WI38 (cell line): ENCODE measurements around the gene NLRP1.
A peak's percentile ranks its signal among the peaks of the same experiment; 100 is the strongest.

Source experiments
- H3K4me3 ChIP-seq: 2 replicates; pipeline ENCODE4 v1.5.1; 2011; ENCODE audit warnings: low read depth, mild to moderate bottlenecking, control low read depth, low read length
- CTCF ChIP-seq: IDR thresholded peaks from 2 replicates; pipeline ENCODE4 v1.5.1; 2012; ENCODE audit warnings: low read depth, mild to moderate bottlenecking, control low read depth, low read length

The NLRP1 gene

GRCh38 chr17:5502552-5502951 is 81.8 kb downstream of the NLRP1 start:
- TF ChIP-seq CTCF, result no peak
- H3K4me3 ChIP-seq, result no peak overlapping the region

GRCh38 chr17:5501685-5502084 is 82.6 kb downstream of the NLRP1 start:
- TF ChIP-seq CTCF, result no peak
- no peak overlapping the region for H3K4me3 ChIP-seq

GRCh38 chr17:5500589-5501391 is 83.5 kb downstream of the NLRP1 start:
- no peak for TF ChIP-seq CTCF
- H3K4me3 ChIP-seq, result peak overlapping the region; percentile 83

GRCh38 chr17:5500247-5500588 is 84.1 kb downstream of the NLRP1 start:
- H3K4me3 ChIP-seq, result peak overlapping the region; percentile 83
- TF ChIP-seq CTCF, result no peak

GRCh38 chr17:5499476-5500231 is 84.7 kb downstream of the NLRP1 start:
- no peak for TF ChIP-seq CTCF
- H3K4me3 ChIP-seq, result peak overlapping the region; percentile 83

GRCh38 chr17:5492970-5493369 is 91.3 kb downstream of the NLRP1 start:
- no peak overlapping the region for H3K4me3 ChIP-seq
- no peak for TF ChIP-seq CTCF

GRCh38 chr17:5488752-5489151 is 95.6 kb downstream of the NLRP1 start:
- TF ChIP-seq CTCF, result no peak

More at GRCh38 chr17:5488752-5489151, 95.6 kb downstream of the NLRP1 start:
- no peak overlapping the region for H3K4me3 ChIP-seq
